ENCODE data around the gene AQP12B.
"Not testable (repeated sequence)": the region's sequence is repeated elsewhere in the genome, so short reads cannot be mapped to it uniquely, and the experiment has no call there.

Gene AQP12B

DNA sequence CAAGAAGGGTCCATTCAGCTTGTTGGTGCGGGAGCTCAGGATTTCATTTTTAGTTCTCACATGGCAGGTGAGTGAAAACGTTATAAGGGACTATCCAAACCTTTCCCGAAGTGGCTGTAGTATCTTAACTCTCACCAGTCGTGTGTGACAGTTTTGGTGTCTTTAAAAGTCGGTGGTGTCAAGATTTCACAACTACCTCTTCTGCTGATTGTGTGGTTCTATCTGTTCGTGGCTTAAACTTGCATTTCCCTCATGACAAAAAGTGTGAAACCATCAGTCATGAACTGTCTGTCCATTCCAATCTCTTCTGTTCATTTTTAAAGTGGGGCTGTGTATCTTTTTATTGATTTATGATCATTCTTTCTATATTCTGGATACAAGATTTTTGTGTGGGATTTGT, 3.8 kb upstream of the AQP12B start:
- Mint-ChIP-seq H3K36me3 (no peaks in the 10 kb centered on the region), H3K9me3 (no peaks in the 10 kb centered on the region), H3K27ac (peak overlapping the region; percentile 35), H3K4me3 (no peak overlapping the region), H3K4me1 (peaks cover 11% of the 10 kb centered on the region), H3K27me3 (peaks cover 24% of the 10 kb centered on the region)
- CTCF ChIA-PET = interaction anchor here (1.2 kb wide), 1 partner anchor 172 kb away, joined by 3 read pairs; no protein-coding TSS in a partner anchor
- DNase-seq = no peak

DNA sequence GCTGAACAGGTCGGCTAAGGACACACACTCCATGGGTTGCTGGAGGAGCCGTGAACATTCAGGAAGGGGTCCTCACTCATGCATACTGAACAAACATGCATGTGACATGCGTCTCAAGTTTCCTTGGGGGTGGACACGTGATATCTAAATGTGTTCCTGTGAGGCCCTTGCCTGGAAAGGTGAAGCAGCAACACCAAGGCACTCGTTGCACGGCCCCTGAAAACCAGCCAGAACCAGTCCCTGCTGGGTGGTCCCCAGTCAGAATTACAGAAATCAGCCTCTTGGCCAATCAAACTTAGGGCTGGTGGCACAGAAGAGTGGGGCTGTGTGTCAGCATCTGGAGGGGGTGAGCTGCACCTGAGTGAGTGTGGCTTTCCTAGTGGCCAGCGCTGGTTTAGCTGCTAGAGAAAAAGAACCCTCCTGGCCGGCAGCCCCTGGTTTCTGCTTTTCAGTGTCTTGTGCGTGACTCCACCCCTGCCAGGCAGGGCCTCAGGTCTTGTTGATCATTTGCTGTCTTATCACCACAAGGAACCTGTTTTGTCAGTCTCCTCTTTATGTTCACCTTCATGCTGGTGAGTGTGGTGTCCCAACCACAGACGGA, 3.2 kb upstream of the AQP12B start:
- CTCF ChIA-PET = interaction anchor here (1.2 kb wide), 1 partner anchor 172 kb away, joined by 3 read pairs; no protein-coding TSS in a partner anchor

DNA sequence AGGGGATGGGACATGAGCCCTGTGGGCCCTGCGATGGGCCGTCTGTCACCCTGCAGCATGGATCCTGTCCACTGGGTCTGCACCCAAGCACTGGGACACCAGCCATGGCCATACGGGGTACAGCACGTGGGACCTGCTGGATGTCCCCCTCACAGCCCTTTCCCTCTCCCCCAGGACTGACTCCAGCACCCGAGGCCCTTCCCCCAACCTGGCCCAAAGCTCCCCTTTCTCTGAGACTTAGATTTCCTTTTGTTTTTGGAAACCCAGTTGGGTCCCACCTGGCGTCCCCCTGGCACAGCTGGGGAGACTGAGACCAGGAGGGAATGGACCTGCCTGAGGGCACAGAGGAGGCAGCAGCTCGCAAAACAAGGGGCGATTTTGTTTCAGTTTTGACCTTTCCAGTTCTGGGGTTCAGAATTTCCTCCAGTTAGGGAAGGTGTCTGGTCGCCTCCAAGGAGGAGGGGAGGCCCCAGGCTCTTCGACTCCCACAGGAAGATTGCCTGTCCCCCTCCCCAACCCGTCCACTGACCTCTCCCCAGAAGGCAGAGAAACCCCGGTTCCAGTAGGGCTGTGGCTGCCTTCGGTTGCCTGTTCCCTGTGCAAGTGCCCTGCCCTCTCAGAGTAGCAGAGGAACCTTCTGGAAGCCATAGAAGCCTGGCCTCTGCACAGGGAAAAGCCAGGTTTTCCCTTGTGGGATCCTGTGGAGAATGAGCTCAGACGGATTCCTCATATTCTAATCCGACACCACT, 1.5 kb upstream of the AQP12B start:
- DNase-seq, H3K36me3 Mint-ChIP-seq, H3K27ac Mint-ChIP-seq, H3K9me3 Mint-ChIP-seq, H3K4me1 Mint-ChIP-seq, CTCF ChIA-PET: not testable (repeated sequence)
- H3K27me3 Mint-ChIP-seq = peaks cover 20% of the 10 kb centered on the region
- peak overlapping the region; percentile 23 for H3K4me3 Mint-ChIP-seq

More for the DNA sequence above, 3.2 kb upstream of the AQP12B start:
- H3K9me3 Mint-ChIP-seq = no peaks in the 10 kb centered on the region
- no peaks in the 10 kb centered on the region for H3K36me3 Mint-ChIP-seq
- H3K4me3 Mint-ChIP-seq = no peak overlapping the region
- peaks cover 24% of the 10 kb centered on the region for H3K27me3 Mint-ChIP-seq
- H3K27ac Mint-ChIP-seq = no peak overlapping the region
- DNase-seq = no peak
- H3K4me1 Mint-ChIP-seq = peaks cover 11% of the 10 kb centered on the region

DNA sequence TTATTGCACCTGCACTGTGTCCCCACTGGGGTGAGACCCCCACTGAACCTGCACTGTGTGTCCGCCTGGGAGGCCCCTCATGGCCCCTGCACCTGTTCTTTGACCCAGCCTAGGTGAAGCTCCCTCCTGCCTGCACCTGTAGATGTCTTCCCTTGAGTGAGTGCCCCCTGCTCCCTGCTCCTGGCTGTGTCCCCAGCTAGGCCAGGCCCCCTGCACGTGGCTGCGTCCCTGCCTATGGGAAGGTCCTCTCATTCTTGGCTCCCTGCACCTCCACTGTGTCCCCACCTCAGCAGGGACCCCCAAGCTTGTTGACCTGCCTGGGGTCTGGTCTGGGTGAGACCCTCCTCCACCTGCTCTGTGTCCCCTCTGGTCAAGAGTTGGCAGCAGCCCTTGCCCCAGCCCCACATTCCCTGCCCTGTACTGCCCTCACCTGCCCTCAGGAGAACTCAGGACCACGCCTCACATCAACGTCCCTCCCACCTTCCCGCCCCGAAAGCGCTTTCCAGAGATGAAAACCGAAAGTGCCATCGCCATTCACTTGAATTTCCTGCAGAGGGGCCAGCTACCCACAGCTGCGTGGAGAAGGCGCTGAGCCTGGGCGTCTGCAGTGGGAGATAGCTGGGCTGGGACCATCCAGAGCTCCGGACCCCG, 769 bp upstream of the AQP12B start:
- H3K4me1 Mint-ChIP-seq, CTCF ChIA-PET, H3K36me3 Mint-ChIP-seq, H3K4me3 Mint-ChIP-seq, H3K27ac Mint-ChIP-seq, H3K9me3 Mint-ChIP-seq, DNase-seq: not testable (repeated sequence)
- peaks cover 20% of the 10 kb centered on the region for H3K27me3 Mint-ChIP-seq

DNA sequence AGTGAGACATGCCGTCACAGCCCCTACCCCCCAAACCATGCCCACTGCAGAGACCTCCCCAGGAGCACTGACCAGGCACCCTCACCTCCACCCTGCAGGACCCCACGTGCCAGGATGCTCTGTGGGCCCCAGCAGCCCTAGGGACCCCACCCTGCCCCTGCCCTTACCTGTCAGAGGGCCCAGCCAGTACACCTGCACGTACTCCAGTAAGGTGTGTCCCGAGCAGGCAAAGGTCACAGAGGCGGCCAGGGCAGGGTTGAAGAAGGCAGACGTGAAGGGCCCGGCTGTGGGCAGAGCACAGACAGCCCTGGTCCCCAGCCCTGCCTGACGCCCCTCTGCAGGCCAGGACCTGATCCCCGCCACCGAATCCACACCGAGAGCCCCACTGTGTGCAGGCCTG, 2.5 kb downstream of the AQP12B start:
- H3K9me3 Mint-ChIP-seq, H3K4me1 Mint-ChIP-seq, DNase-seq, H3K4me3 Mint-ChIP-seq, H3K27ac Mint-ChIP-seq, CTCF ChIA-PET, H3K36me3 Mint-ChIP-seq: not testable (repeated sequence)
- H3K27me3 Mint-ChIP-seq = peaks cover 13% of the 10 kb centered on the region

DNA sequence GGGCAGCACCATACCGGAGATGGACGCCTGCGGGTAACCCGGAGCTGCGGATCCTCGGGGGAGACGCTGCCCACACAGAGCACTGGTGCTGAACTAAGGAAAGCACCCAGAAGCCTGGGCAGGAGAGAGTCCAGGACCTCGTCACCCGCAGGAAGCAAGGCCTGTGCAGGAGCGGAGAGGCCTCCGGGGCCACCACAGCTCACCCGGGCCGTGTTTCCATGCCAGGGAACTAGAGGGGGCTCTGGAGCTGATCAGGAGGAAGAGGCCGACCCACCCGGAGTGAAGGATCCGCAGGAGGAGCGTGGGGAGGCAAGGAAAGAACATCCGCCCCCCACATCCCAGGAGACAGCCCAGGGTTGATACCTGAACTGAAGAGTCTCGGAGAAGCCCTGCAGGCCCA, 3.8 kb downstream of the AQP12B start:
- H3K27me3 Mint-ChIP-seq = peaks cover 12% of the 10 kb centered on the region
- H3K4me1 Mint-ChIP-seq, CTCF ChIA-PET, H3K27ac Mint-ChIP-seq, H3K36me3 Mint-ChIP-seq, H3K4me3 Mint-ChIP-seq, H3K9me3 Mint-ChIP-seq, DNase-seq: not testable (repeated sequence)

DNA sequence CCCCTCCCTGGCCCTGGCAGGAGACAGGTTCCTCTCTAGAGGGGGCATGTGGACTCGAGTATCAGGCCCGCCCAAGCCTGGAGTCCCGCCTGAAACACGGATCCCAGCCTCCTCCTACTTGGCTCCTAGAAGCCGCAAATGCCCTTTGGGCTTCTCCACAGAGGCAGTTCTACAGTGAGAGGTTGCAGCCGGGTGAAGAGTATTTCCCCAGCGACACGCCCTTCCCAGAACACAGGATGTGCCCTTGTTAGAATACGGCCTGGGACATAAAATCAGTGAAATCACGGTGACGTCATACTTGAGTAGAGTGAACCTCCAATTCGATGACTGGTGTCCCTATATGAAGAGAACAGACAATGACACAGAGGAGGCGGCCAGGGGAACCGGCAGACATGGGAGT, 4.6 kb downstream of the AQP12B start:
- H3K36me3 Mint-ChIP-seq, H3K4me3 Mint-ChIP-seq, CTCF ChIA-PET, DNase-seq, H3K4me1 Mint-ChIP-seq, H3K9me3 Mint-ChIP-seq, H3K27ac Mint-ChIP-seq: not testable (repeated sequence)
- peaks cover 19% of the 10 kb centered on the region for H3K27me3 Mint-ChIP-seq

DNA sequence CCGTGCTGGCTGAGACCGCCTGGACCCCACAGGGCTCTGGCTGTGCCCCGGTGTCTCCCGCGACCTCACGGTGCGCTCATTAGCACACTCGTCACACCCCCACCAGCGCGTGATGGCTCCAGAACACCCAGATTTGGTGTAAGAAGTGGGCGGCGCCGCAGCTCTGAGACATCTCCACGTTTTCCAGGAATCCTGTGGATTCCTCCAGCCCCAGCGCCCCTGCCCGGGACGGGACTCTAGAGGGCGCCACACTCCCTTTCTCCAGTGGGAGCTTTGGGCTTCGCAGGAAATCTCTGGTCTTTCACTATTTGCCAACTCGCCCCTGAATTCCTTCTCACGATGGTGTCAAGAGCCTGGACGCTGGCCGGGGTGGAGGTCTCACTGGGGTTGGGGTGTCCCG, 7.3 kb downstream of the AQP12B start:
- H3K27ac Mint-ChIP-seq, H3K9me3 Mint-ChIP-seq, H3K4me3 Mint-ChIP-seq, H3K36me3 Mint-ChIP-seq, H3K4me1 Mint-ChIP-seq, CTCF ChIA-PET, DNase-seq: not testable (repeated sequence)
- peaks cover 43% of the 10 kb centered on the region for H3K27me3 Mint-ChIP-seq

DNA sequence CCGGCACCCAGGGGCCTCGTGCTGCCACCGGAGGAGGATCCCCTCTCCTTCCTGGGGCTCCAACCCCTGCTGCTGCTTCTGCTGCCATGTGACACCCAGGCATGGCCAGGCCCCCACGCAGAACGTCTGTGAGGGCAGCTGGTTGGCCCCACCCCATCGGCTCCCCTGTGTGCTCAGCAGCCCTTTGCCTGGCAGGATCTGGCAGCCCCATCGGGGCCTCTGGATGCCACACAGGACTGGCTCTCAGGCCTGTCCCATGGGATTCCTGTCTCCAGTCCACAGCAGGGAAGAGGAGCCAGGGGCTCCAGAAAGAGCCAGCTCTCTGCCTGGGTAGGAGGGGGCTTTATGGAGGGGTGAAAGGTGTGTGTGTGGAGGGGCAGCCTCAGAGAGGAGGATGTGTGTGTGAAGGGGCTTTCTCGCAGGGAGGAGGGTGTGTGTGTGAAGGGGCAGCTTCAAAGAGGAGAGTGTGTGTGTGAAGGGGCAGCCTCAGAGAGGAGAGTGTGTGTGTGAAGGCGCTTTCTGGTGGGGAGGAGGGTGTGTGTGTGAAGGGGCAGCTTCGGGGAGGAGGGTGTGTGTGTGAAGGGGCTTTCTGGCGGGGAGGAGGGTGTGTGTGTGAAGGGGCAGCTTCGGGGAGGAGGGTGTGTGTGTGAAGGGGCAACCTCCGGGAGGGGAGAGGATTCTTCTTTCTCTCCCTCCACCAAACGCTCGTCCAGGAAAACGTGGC, 8.1 kb downstream of the AQP12B start:
- not testable (repeated sequence) for H3K27ac Mint-ChIP-seq, H3K4me3 Mint-ChIP-seq

DNA sequence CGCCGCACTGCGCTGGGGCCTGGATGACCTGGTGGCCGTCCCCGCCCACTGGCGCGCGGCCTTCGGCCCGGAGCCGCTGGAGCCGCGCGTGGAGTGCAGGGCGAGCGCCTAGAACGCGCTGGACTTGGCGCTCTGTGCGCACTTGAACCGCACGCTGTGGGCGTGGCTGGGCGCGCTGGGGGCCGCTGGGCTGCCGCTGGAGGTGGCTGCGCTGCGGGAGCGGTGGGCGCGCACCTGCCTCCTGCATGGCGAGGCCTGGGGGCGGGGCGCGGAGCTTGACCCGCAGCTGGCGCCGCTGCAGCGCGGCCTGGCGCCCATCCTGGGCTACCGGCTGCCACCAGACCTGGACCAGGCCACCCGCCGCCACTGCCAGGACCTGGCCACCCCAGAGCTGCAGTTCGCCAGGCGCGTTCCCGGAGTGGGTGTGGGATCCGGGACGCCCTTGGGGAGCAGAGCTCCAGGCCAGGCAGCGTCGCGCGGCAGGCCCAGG, 9.9 kb downstream of the AQP12B start:
- Mint-ChIP-seq H3K36me3 (no peaks in the 10 kb centered on the region), H3K4me1 (no peaks in the 10 kb centered on the region), H3K27me3 (peaks cover 56% of the 10 kb centered on the region), H3K9me3 (no peaks in the 10 kb centered on the region), H3K4me3 (no peak overlapping the region), H3K27ac (no peak overlapping the region)
- CTCF ChIA-PET = interaction anchor here (0.6 to 1.4 kb wide), 2 partner anchors 9 to 103 kb away, joined by 3 read pairs; no protein-coding TSS in a partner anchor
- DNase-seq = no peak

More for the DNA sequence above, 8.1 kb downstream of the AQP12B start:
- H3K4me1 Mint-ChIP-seq, H3K36me3 Mint-ChIP-seq, CTCF ChIA-PET, H3K9me3 Mint-ChIP-seq, DNase-seq: not testable (repeated sequence)
- H3K27me3 Mint-ChIP-seq = peaks cover 51% of the 10 kb centered on the region

DNA sequence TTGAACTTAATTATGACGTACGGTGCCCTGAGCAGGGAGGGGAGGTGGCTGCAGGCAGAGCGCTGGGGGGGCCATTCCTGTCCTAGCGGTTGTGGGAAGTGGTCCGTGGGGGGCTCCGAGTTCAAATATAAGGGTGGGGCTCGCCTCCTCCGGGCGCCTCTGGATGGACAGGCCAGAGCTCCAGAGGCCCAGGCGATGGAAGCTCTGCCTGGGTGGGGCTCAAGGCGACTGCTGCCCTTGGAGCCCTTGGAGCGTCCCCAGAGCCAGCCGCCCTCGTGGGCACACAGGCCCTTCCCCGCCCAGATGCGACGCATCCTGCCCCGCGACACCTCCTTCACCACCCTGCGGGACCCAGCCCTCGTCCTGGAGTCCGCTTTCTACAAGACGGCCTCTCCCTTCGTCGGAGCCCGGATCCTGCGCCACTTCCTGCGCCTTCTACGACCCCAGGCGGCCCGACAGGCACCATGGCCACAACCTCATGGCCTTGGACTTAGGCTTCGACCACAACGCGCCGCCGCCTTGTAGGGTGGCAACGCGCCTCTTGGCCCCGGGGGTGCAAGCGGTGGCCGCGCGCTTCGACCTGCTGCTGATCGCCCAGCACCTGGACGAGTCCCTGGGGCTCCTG, 10.5 kb downstream of the AQP12B start:
- H3K27ac Mint-ChIP-seq = no peak overlapping the region
- CTCF ChIA-PET = interaction anchor here (0.6 to 1.4 kb wide), 2 partner anchors 8 to 103 kb away, joined by 3 read pairs; no protein-coding TSS in a partner anchor
- H3K4me3 Mint-ChIP-seq = no peak overlapping the region
- peaks cover 56% of the 10 kb centered on the region for H3K27me3 Mint-ChIP-seq
- no peaks in the 10 kb centered on the region for H3K4me1 Mint-ChIP-seq
- DNase-seq = no peak
- no peaks in the 10 kb centered on the region for H3K9me3 Mint-ChIP-seq
- no peaks in the 10 kb centered on the region for H3K36me3 Mint-ChIP-seq

DNA sequence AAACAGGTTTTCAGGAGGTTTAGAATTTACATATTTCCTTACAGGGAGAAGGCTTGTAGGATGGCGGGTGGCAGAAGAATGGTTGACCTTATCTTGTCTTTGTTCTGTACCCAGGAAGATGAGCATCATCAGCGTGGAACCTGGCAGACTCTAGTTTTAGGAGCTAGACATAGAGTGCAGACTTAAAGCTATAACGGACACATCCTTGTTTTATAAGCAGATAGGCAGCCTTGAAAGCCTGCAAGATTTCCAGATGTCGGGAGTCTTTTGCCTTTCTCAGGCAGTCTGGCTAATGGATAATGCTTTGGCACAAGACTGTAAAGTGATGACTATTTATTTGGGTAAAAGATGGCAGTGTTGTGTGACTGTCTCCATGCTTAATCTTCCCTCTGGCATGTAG, 11.7 kb downstream of the AQP12B start:
- no peak overlapping the region for H3K27ac Mint-ChIP-seq
- no peak overlapping the region for H3K4me3 Mint-ChIP-seq
- H3K36me3 Mint-ChIP-seq = no peaks in the 10 kb centered on the region
- H3K4me1 Mint-ChIP-seq = no peaks in the 10 kb centered on the region
- CTCF ChIA-PET = interaction anchor here (0.5 kb wide), 1 partner anchor 644 kb away, joined by 3 read pairs; no protein-coding TSS in a partner anchor
- DNase-seq = no peak
- peaks cover 66% of the 10 kb centered on the region for H3K27me3 Mint-ChIP-seq
- H3K9me3 Mint-ChIP-seq = no peaks in the 10 kb centered on the region

DNA sequence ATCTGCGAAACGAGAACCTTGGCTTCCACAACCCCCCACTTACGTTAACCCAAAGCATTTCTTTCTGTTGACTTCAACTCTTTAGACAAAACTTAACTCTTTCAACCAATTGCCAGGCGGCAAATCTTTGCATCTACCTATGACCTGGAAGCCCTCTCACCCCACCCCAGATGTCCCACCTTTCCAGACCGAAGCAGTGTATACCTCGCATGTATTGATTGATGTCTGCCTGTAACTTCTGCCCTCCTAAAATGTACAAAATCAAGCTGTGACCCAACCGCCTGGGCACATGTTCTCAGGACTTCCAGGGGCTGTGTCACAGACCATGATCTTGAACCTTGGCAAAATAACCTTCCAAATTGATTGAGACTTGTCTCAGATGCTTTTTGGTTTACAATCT, 12.3 kb downstream of the AQP12B start:
- H3K27me3 Mint-ChIP-seq = peaks cover 70% of the 10 kb centered on the region
- no peaks in the 10 kb centered on the region for H3K9me3 Mint-ChIP-seq
- CTCF ChIA-PET = no interaction called here
- no peak overlapping the region for H3K27ac Mint-ChIP-seq
- no peak overlapping the region for H3K4me3 Mint-ChIP-seq
- H3K4me1 Mint-ChIP-seq = no peaks in the 10 kb centered on the region
- DNase-seq = no peak
- H3K36me3 Mint-ChIP-seq = no peaks in the 10 kb centered on the region

DNA sequence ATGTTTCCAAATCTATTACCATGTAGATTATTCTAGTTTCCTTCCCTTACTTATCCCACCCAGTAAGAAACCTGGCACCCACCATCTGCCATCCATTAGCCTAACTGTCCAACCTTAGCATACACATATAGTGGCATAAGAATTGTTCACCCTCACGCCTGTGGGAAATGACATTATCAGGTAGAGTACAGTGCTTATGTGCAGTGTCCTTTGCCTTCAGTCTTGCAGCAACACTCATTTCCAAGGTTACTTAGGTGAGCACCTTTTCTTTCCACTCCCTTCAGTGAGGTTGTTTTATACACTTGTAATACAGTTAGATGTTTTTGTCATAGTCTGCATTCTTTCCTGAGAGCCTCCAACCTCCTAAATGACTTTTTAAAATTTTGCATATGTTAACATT, 18.1 kb downstream of the AQP12B start:
- DNase-seq = no peak
- Mint-ChIP-seq H3K27ac (no peak overlapping the region), H3K27me3 (peaks cover 44% of the 10 kb centered on the region), H3K4me1 (no peaks in the 10 kb centered on the region), H3K9me3 (peaks cover 7% of the 10 kb centered on the region), H3K4me3 (no peak overlapping the region), H3K36me3 (no peaks in the 10 kb centered on the region)
- CTCF ChIA-PET = no interaction called here
